AG09319 (cell line): ENCODE measurements around the gene AARS2.

ENCODE experiments used
- DNase-seq: peaks from one replicate; pipeline ENCODE4 v3.0.0-alpha.2; 2010; ENCODE audit warnings: low read depth; ENCODE audit errors: extremely low read depth
- TF ChIP-seq, protein P1 (sequence below): IDR thresholded peaks from 2 replicates; pipeline ENCODE4 v1.5.1; 2011; ENCODE audit warnings: low read depth, mild to moderate bottlenecking, inconsistent platforms, low read length, moderate library complexity

The AARS2 gene

DNA sequence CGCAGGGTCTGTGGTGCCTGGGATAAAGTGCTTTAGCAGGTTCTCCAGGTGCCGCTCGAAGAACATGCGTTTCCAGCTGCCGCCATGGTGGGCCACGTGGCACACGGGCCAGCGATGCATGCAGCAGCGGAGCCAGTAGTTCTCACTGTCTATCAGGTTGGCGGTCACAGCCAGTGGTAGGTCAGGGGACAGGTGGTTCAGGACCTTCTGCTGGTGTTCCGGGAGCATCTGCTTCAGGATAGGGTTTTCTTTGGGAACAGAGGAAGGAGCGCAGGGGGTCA lies 26.9 kb downstream of the AARS2 start:
- TF ChIP-seq, protein P1, sequence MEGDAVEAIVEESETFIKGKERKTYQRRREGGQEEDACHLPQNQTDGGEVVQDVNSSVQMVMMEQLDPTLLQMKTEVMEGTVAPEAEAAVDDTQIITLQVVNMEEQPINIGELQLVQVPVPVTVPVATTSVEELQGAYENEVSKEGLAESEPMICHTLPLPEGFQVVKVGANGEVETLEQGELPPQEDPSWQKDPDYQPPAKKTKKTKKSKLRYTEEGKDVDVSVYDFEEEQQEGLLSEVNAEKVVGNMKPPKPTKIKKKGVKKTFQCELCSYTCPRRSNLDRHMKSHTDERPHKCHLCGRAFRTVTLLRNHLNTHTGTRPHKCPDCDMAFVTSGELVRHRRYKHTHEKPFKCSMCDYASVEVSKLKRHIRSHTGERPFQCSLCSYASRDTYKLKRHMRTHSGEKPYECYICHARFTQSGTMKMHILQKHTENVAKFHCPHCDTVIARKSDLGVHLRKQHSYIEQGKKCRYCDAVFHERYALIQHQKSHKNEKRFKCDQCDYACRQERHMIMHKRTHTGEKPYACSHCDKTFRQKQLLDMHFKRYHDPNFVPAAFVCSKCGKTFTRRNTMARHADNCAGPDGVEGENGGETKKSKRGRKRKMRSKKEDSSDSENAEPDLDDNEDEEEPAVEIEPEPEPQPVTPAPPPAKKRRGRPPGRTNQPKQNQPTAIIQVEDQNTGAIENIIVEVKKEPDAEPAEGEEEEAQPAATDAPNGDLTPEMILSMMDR, result no peak
- no peak for DNase-seq

DNA sequence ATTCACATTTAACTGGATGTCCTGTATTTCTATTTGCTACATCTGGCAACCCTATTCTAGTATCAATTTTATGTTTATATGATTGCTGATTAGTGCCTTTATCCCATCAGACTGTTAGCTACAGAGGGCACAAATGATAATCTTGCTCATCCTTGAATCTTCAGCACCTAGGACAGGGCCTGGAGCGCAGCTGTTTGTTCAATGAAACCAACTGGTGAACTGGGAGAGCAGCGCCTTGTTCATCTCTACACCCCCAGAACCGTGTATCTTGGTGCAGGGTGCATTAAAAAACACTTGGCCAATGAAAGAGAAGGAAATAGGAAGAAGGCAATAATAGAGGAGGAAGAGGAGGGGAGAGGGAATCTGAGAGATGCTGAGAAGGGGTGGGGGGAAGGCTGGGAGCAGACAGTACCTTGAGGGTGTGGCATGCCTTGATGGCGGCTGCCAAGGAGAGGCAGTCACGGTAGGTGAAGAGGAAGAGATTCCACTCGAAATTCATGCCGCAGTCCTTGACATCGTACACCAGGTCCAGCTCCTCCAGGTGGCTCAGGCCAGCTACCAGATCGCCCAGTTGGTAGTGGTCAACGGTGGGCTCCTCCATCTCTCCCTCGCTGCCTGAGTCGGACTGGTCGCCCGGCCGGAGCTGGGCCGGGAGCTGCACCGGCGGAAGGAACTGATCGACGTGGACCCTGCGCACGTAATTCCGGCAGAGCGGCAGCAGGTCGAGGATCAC lies 27.4 kb downstream of the AARS2 start:
- TF ChIP-seq, protein P1, result no peak
- DNase-seq, result no peak

DNA sequence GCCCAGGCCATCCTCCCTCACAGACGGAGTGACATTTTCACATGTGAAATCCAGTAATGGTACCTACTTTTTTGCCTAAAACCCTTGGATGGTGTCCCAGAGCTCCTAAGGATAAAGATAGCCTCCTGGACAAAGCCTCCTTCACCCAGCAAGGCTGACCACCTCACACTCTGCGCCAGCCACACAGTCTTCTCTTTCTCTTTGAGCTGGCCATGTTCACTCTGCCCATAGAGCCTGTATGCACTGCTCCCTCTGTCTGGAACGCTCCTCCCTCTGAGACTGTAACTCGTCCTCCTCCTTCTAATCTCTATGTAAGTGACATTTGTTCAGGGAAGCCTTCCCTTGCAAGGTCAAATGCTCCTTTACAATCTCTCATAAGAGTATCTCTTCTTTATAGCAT lies 28.3 kb downstream of the AARS2 start:
- no peak for DNase-seq
- TF ChIP-seq, protein P1, result no peak

DNA sequence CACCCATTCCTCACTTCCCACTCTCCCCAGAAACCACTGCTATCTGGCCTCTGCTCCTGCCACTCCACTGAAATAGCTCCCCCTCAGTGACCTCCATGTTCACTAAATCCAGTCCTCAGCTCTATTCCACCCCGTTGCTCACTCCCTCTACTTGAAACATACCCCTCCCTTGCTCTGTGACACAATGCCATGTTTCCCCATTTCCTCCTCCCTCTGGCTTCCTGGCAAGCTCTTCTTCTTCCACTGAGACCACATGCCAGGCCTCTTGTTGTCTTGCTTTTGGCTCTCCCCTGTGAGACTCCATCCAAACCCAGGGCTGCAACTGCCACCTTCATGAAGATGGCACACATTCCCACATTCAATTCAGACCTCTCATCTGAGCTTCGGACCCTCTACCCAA lies 29.0 kb downstream of the AARS2 start:
- TF ChIP-seq, protein P1, result no peak
- no peak for DNase-seq

DNA sequence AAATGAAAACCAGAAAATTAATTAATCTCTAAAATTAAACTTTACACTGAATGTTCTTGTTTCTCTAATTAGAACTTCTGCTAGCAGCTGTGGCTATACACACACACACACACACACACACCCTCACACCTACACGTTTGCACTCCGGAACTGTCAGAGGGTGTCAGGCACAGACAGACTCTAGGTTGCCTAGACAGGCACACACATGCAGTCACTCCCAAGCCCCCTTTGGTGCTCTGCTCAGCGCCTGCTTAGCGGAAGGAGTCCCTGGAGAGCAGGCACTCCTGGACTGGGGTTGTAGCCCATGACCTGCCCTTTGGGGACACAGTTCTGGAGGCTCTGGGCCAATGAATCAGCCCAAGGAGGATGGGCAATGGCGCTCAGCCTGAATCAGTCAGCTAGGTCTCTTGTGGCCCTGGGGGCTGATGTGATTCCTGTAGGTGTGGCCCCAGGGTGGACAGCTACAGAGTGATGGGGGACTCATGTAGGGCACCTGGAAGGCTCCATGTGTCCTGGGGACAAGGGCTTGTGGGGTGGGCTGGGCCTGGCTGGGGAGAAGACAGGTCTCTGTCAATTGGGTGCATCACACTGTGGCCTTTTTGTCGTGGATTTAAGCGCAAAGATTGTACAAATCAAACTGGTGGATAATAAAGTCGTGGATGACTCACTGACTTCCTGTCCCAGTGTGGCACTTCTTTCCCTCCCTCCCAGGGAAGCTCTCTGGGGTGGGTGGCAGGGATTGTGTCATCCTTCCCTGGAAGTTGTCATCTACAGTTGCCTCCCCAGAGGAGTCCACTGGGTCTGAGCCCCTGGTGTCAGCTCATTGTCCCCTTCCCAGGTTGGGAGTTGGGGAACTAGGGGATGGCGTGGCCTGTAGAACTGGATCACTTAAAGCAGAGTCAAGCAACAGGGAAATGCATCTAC lies 34.1 kb downstream of the AARS2 start:
- DNase-seq, result no peak
- TF ChIP-seq, protein P1, result no peak

DNA sequence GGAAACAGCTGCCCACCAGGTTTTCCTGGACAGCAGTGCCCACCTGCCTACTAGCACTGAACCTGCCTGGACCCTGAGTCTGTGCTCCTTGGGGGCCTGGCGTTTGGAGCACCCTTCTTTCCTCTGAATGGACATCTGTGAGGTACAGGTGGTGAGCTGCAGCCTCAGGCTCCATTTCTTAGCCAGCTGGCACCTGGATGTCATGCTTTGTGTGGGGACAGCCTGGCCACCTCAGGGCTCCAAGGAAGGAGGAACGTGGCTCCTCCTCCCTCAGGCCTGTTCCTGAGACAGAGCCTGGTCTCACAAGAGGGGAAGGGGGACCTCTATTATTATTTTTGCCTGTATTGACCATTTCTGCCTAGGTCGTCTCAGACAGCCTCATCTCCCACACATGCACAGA lies 34.8 kb downstream of the AARS2 start:
- no peak for DNase-seq
- TF ChIP-seq, protein P1, result no peak

DNA sequence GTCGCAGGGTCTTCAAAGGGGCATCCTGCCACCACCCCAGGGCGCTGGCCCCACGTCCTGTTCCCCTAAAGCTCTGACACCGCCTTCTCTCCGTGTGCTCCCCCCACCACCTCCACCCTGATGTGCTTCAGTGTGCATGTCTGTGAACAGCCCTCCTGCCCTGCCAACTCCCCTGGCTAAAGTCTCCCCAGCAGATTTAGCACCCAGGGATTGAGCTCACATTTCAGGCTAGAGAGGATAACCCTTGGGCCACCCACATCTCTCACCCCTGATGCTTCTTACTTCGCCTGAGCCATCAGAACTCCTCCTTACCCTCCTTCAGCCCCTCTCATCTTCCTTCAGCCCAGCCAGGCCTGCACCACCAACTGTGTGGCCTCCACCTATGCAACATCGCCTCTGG lies 35.4 kb downstream of the AARS2 start:
- DNase-seq, result no peak
- TF ChIP-seq, protein P1, result no peak
